Middle frontal gyrus (tissue), 1 donor: ENCODE data around the gene ACCS.
A peak's percentile ranks its signal among the peaks of the same experiment; 100 is the strongest.

Experiments used
- DNase-seq: peaks from one replicate; pipeline ENCODE4 v3.0.0-alpha.2; 2015; ENCODE audit warnings: low spot score; ENCODE audit errors: extremely low spot score

The ACCS gene, protein sequence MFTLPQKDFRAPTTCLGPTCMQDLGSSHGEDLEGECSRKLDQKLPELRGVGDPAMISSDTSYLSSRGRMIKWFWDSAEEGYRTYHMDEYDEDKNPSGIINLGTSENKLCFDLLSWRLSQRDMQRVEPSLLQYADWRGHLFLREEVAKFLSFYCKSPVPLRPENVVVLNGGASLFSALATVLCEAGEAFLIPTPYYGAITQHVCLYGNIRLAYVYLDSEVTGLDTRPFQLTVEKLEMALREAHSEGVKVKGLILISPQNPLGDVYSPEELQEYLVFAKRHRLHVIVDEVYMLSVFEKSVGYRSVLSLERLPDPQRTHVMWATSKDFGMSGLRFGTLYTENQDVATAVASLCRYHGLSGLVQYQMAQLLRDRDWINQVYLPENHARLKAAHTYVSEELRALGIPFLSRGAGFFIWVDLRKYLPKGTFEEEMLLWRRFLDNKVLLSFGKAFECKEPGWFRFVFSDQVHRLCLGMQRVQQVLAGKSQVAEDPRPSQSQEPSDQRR

DNA sequence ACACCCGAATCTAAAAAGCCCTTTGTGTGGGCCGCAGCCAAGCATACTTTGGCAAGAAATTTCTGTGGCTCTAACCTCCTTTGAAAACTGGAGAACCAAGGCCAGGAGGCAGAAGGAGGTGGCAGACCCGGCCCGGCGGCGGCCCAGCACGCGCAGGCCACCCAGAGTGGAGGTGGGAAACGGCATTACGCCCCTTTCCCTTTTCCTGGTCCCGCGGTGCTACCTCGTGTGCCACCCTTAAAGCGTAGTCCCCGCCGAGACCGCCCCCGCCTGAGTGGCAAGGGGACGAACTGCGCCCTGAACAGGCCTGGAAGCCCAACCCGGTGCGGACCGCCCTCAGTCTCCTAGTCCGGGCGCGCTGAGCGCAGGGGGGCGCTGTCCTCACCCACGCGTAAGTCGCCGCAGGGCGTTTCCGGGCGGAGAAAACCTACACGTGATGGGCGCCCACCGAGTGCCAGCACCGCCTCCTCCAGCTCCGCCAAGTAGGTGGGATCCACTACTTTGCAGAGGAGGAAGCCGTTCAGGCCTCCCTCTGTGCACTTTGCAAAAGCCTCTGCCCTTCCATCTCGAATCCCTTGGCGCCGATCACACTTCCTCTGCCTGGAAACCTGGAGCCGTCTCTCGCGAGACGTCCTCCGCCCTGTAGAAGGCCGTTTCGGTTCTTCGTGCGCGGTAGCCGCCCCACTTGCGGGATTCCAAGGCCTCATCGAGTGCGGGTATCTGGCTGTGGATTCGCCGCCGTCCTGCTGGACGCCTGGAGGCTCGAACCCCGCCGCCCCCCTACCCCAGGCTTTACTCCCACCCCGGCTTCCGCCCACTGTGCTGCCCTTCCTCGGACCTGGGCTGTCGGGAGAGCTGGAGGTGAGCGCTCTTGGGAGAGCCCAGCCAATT is at the start of gene ACCS:
Gene ACCS, plus strand, starts transcription at position 430 of the 891 bp plus-strand sequence. CDS start 1,358 bp downstream, outside the sequence.
- peak; percentile 72 for DNase-seq

DNA sequence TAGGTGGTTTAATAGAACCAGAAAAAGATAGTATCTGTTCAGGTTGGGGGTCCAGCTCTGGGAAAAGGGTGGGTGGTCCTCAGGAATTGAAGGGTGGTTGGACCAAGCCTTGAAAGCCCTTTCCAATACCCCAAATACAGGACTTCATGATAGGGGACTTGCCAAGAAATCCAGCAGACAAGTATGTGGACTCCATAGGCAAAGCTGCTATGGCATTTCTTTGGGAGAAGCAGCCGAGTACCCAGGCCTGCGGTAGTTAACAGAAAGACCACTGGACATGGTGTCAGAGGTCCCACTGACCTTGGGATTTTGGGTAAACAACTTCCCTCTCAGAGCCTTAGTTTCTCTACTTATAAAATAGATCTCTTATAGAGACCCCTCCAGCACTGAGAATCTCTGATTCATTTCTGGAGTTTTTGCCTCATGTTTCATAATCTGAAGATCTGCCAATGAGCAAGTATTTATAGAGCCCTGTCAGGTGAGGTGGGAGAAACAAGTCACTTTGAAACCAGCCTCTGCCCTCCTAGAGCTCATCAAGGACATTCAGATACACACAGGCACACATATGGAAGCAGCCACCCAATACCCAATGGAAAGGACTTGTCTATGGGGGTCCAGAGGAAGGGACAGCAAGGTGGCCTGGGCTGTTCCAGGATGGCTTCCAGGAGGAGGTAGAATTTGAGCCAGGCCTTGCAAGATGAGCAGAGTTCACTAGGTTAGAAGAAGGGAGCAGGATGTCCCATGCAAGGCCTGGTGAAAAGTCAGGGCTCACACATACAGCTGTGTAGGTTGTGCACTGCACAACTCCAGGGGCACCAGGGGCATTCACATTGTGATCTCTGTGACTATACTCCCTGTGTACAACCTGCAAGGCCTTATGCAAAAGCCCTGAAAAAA is 49.3 kb upstream of the ACCS start:
- DNase-seq, result no peak

DNA sequence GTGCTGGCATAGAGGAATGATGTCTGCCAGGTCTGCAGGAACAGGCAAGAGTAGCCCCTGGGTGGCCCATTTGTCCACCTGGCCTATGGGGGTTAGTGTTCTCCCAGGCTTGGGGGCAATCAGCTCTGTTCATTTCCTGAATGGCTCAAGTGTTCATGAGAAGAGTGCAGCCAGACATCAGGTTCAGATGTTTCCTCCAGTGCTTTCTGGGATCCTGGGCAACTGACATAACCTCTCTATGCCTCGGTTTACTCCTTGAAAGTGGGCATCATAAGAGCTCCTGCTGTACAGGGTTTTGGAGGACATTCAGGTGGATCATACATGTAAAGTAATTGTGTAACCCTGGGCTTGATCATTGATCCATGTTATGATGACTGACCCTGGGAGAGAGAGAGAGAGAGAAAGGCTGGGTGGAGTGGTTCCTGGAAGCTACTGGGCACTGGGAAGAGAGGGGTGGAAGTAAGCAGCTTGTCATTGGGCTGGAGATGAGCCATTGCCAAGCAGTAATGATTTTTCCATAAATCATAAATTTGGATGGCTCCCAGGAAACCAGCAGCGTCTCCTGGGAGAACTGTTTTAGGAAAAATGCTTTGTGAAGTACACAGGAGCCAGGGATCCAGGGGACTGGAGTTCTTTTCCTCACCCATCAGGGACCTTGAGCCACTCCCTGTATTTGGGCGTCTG is 48.5 kb upstream of the ACCS start:
- DNase-seq, result no peak

DNA sequence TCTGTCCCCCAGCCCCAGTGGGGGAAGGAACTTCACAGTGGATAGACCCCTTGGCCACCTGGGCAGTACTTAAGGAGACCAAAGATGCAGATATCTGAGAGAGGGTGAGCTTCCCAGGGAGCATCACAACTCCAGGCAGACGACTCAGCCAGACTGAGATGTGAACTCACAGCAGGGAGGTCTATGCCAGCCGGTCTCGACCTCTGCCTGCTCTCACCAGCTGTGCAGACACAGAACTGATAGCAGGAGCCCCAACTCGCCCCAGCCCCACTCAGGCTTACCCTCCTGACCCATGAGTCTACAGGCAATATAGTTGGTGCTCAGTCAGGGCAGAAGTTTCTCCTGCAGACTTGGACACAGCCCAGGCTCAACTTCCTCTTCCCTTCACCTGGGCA is 47.9 kb upstream of the ACCS start:
- no peak for DNase-seq

DNA sequence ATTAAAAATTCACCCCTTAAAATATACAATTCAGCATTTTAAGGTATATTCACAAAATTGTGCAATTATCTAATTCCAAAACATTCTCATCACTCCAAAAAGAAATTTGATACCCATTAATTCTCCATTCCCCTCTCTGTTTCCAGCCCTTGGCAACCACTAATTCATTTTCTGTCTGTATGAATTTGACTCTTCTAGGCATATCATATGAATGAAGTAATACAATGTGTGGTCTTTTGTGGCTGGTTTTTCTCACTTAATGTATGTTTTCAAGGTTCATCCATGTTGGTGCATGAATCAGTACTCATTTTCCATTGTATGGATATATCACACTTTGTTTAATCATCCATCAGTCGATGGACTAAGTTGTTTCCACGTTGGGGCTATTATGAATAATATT is 47.2 kb upstream of the ACCS start:
- DNase-seq, result no peak

DNA sequence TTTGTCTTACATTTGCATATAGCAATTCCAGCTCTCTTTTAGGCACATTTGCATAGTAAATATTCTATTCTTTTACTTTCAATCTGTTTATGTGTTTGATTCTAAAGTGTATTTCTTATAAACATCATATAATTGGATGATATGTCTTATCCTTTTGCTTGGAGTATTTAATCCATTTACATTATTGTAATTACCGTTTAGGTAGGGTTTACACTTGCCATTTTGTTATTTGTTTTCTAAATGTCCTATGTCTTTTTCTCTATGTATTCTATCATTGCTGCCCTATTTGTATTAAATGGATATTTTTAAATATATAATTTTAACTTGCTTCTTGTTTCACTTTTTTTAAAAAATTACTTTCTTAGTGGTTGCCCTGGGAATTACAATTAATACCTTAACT is 41.1 kb upstream of the ACCS start:
- no peak for DNase-seq

DNA sequence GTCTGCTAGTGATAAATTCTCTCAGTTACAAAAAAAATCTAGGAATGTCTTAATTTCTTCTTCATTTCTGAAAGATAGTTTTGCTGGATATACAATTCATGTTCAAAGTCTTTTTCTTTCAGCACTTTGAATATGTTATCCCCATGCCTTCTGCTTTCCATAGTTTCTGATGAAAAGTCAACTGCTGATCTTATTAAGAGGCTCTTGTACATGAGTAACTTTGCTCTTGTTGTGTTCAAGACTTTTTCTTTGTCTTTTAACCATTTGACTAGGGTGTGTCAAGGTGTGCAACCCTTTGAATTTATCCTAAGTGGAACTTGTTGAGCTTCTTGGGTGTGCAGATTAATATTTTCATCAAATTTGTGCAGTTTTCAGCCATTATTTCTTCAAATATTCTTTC is 40.3 kb upstream of the ACCS start:
- DNase-seq, result no peak

DNA sequence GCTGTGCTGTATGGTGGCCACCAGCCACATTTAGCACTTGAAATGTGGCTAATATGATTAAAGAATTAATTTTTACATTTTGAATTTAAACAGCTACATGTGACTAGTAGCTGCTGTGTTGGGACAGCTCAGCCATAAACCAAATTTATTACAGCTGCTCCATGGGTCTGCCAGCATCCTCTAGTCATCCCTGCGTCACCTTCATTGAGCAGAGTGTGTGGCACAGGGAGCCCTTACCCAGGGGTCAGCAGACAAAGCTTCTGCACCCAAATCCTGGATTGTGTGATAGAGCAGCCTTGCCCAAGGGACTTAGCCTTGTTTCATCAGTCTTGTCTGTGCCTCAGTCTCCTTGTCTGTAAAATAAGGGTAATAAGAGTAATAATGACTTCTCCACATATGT is 37.7 kb upstream of the ACCS start:
- DNase-seq, result no peak

DNA sequence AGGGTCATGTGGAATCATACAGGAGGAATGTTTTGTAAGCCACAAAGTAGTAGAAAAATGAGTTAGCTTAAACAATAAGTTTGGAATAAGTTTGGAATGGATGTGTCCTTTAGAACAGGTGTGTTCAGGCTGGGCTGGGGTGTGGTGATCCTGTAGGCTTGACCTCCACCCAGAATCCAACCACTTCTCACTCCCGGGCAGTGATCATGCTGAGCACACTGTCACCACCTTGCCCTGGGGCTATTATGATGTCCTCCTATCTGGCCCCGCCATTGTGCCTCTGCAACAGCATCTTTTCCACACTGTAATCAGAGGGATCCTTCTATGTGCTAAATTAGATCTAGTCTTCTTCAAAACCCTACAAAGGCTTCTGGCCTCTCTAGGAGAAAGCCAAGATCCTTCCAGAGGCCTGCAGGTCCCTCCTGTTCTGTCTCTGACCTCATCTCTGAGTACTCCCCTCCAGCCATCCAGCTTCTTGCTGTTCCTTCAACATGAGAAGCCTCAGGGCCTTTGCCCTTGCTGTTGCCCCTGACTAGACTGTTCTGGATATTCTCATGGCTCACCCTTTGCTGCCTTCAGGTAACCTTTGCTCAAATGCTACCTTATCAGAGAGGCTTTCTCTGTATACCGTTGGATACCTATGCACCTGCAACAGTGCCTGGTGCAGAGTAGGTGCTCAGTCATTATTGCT is 37.1 kb upstream of the ACCS start:
- no peak for DNase-seq

DNA sequence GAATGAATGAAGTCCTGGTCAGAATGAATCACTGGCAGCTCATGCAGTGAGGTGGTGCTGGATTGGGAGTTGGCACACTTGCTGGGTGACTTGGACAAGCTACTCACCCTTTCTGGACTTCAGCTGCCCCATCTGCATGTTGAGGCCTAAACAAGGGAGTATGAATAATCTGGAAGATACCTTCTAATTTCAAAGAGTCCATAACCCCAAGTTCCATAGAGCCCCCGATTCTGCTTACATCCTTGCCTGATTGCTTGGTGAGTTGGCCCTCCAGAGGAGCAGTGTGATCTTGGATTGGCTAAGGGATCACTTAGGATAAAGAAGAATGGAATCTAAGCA is 36.6 kb upstream of the ACCS start:
- no peak for DNase-seq

DNA sequence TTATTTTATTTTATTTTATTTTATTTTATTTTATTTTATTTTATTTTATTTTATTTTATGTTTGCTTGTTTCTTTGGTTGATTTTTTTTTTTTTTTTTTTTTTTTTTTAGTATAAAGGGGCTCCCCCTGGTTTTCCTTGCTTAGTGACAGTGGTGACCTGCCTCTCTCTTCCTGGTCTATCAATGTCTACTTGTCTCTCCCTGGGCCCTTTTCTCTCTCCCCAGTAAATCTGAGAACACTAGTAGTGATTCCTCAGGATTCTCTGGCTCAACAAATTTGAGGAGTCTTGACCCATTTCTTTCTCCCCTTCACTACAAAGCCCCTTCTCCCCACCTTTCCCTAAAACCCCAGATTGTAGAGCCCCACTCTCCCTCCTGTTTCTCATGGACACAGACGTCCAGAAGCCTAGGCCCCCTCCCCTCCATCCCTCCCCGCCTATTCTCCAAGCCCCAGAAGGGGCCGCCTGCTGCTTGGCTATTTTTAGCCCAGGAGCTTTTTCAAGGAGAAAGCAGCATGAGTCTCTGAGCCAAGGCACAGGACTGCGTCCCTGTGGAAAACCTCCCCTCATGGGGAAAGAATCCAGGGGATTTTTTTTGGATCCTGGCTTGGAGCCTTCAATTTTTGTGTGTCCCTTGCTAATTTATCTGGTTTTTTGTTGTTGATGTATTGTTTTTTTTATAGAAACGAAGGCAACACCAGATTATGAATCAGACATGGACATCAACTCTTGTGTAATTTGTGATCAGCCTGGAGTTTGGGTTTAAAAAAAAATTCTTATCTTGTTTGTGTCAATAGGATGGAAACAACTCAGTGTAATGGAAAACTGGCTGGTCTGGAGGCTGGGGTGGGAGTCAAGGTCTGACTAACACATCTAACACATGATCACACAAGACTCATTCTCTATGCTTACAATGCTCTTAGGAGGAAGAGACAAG is 35.8 kb upstream of the ACCS start:
- no peak for DNase-seq

DNA sequence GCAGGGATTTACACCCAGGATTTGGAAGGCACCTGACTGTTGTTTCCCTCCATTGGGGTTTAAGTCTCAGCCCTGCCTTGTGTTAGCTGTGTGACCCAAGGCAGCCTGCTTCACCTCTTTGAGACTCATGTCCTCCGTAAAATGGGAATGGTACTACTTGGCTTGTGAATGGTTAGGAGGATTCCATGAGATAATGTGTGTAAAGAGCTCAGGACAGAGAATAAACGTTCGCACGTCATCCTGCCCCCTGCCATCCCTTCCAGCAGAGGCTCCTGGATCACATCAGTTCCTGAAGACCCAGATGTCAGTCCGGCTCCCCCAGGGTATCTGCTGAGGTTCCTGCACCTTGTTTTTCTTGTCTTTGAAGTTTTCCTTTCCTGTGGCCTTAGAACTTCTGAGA is 35.1 kb upstream of the ACCS start:
- no peak for DNase-seq

DNA sequence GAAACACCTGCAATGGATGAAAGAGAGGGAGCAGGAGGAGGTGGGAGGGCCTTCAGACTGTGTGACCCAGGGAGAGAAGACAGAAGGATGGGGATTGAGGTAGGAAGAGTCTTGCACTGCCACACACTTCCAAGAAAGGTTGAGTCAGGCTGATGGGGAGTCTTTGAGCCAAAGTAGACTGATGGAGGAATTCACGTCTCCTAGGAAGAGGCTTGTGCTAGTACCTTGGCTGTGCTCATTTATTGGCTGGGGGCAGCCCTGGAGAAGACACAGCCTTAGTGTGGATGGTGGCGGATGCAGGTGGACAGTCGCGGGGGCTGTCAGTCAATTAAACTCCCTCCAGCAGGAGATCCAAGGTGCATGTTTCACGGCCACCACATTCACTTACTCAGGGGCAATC is 34.5 kb upstream of the ACCS start:
- DNase-seq, result no peak

DNA sequence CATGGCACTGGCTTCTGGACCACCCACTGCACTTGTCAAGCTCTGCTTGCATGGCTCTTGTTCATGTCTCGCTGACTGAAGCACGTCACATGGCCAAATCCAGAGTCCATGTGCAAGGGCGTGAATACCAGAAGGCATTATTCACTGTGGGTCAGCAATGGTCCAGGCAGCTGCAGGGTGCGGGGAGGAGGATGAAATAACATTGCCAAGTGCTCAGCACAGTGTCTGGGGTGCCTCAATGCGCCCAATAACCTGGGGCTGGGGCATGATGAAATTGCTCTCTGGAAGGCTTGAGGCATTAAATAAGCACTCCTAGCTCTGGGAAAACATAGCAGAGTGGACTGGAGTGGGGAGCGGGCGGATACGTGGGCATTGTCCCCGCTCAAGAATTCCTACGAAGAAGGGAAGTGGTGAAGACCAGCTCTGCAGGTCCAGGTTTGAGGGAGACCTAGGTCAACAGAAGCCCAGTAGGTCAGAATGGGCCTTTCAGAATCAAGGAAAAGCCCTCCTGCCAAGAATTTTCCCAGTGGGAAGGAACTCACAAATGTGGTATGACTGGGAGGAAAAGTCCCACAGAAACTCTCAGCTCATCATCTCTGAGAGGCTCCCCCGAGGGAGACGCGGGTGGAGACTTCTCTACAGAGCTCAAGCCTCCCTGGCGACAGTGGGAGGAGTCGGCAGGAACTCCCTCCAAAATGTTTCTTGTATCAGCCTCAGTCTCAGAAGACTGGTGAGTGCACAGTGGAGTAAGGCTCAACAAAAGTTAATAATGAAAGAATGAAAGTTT is 33.6 kb upstream of the ACCS start:
- DNase-seq, result no peak

DNA sequence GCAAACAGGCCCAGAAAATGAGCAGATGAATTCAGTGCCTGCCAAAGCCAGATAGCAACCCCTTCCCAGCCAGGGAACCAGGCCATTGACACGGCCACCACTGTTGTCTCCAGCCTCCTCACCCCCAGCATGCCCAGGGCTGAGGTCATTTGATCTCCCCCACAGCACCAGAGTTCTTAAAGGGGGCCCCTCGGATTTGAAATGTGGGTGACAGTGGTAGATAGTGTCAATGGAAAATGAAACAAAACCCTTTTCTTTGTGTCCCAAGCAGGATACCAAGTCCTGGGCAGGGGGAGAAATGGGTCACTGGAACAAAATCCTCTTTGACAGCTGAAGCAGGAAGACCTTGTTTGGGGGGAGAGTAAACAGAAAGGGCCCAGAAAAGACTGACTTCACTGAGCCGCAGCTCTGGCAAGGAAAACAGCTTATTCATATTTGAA is 32.6 kb upstream of the ACCS start:
- peak; percentile 43 for DNase-seq

DNA sequence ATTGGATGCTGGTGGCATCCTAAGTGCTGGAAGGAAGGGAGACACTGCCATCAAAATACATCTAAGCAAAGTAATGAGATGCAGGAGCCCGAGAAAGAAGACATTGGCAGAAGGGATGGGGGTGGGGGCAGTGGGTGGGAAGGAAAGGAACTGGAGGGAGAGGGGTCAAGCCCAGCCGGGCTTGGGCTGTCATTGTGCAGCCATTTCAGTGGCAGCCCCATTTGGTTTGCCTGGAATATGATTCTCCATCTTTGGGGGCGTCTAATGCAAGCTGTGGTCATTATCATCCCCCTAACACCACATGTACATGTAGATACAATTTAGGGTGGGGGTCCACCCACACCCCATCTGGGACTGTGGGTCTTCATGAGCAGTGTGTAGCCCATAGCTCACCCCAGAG is 32.2 kb upstream of the ACCS start:
- DNase-seq, result no peak

DNA sequence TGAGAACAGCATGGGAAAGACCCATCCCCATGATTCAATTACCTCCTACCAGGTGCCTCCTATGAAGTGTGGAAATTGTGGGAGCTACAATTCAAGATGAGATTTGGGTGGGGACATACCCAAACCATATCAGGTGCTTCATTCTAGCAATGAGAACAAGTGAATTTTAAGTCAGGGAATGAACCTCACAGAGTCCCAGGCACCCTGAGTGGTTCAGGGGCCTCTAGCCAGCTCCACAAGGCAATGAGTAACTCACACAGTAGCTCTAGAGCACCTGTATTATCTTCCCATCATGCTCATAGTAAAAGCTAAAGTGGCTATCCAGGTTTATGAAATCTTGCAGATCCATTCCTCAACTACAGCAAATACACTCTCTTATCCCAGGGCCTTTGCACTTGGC is 31.4 kb upstream of the ACCS start:
- DNase-seq, result no peak
